Measurements from ENCODE around the gene FMNL2.

FMNL2 gene

DNA sequence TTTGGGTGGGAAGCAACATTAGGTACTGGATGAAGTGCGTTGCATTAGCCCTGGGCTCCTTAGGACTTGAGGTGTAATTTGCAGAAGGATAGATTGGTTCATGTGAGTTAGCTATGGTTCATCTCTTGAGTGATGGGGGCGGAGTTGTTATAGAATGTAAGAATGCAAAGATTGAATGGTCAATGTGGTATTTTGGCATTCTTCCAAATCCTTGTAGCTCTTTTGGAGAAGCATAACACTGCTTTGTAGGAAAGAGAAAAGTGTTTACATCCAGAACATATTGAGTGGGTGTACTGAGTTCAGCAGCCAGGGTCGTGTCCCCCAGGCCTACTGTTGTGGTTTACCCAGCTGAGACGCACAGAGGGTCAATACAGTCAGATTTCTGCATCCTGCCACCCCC lies 173.5 kb downstream of the FMNL2 start:
- Histone ChIP-seq H3K9ac (ENCODE audit: low read length) (no peak overlapping the region), H3K79me2 (ENCODE audit: insufficient read depth, low read length) (no peaks in the 10 kb centered on the region), H3F3A (ENCODE audit: insufficient read depth, low read length) (no peaks in the 10 kb centered on the region), H3K4me1 (ENCODE audit: insufficient read depth, low read length, severe bottlenecking) (no peaks in the 10 kb centered on the region), H2AFZ (ENCODE audit: low read length) (no peak overlapping the region), H3K4me3 (ENCODE audit: low read depth, low read length, poor library complexity, severe bottlenecking) (no peak overlapping the region), H3K27ac (ENCODE audit: low read depth, low read length, poor library complexity, severe bottlenecking) (no peak overlapping the region), H3K27me3 (ENCODE audit: insufficient read depth, low read length) (no peaks in the 10 kb centered on the region), H3K36me3 (ENCODE audit: insufficient read depth, low read length) (no peaks in the 10 kb centered on the region), H3K9me2 (ENCODE audit: low read depth, low read length) (no peaks in the 10 kb centered on the region), H3K4me2 (ENCODE audit: low read length) (no peak overlapping the region), H4K20me1 (ENCODE audit: insufficient read depth, low read length) (no peaks in the 10 kb centered on the region), H3K9me3 (ENCODE audit: low read length) (no peaks in the 10 kb centered on the region)
- TF ChIP-seq CTCF (IDR thresholded peaks at IDR 0.05; ENCODE audit: low read length): no peak
- no peak for TF ChIP-seq EZH2 (IDR thresholded peaks at IDR 0.05; ENCODE audit: borderline replicate concordance, low read length)

DNA sequence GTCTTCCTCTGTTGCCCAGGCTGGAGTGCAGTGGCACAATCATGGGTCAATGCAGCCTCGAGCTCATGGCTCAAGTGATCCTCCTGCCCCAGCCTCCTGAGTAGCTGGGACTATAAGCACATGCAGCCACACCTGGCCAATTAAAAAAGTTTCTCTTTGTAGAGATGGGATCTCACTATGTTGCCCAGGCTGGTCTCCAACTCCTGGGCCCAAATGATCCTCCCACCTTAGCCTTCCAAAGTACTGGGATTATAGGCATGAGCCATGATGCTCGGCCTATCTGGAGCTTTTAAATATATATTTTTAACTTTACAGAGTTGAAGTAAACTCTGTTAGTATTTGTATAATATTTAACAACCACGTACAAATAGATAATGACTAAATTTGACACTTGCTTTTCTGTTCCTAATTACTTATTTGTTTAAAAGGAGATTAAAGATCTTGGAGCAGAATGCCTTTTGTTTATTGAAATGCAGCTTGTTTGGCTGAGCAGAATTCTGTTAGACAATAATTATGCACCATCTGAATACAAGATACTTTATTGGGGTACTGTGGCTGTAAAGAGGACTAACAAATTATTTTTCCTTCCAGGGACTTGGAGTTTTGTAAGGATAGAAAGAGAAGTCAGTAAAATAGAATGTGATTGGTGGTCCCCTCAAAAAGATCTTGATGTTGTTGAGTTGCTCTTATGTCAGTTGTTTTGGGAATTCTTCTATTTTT lies 175.0 kb downstream of the FMNL2 start:
- no peaks in the 10 kb centered on the region for H4K20me1 ChIP-seq (ENCODE audit: insufficient read depth, low read length)
- no peak overlapping the region for H3K27ac ChIP-seq (ENCODE audit: low read depth, low read length, poor library complexity, severe bottlenecking)
- no peak overlapping the region for H3K4me3 ChIP-seq (ENCODE audit: low read depth, low read length, poor library complexity, severe bottlenecking)
- no peaks in the 10 kb centered on the region for H3K27me3 ChIP-seq (ENCODE audit: insufficient read depth, low read length)
- no peak overlapping the region for H3K4me2 ChIP-seq (ENCODE audit: low read length)
- no peaks in the 10 kb centered on the region for H3K9me2 ChIP-seq (ENCODE audit: low read depth, low read length)
- H3K9ac ChIP-seq (ENCODE audit: low read length): no peak overlapping the region
- H3K36me3 ChIP-seq (ENCODE audit: insufficient read depth, low read length): no peaks in the 10 kb centered on the region
- H3K9me3 ChIP-seq (ENCODE audit: low read length): no peaks in the 10 kb centered on the region
- no peaks in the 10 kb centered on the region for H3F3A ChIP-seq (ENCODE audit: insufficient read depth, low read length)
- H3K79me2 ChIP-seq (ENCODE audit: insufficient read depth, low read length): no peaks in the 10 kb centered on the region
- H3K4me1 ChIP-seq (ENCODE audit: insufficient read depth, low read length, severe bottlenecking): no peaks in the 10 kb centered on the region
- TF ChIP-seq CTCF (IDR thresholded peaks at IDR 0.05; ENCODE audit: low read length) (no peak), EZH2 (IDR thresholded peaks at IDR 0.05; ENCODE audit: borderline replicate concordance, low read length) (no peak)
- H2AFZ ChIP-seq (ENCODE audit: low read length): no peak overlapping the region

- Histone ChIP-seq H3K27me3 (ENCODE audit: insufficient read depth, low read length) (no peaks in the 10 kb centered on the region), H3K4me2 (ENCODE audit: low read length) (no peak overlapping the region), H3K9ac (ENCODE audit: low read length) (no peak overlapping the region), H3K4me1 (ENCODE audit: insufficient read depth, low read length, severe bottlenecking) (no peaks in the 10 kb centered on the region), H3K36me3 (ENCODE audit: insufficient read depth, low read length) (no peaks in the 10 kb centered on the region), H2AFZ (ENCODE audit: low read length) (no peak overlapping the region), H3K4me3 (ENCODE audit: low read depth, low read length, poor library complexity, severe bottlenecking) (no peak overlapping the region), H4K20me1 (ENCODE audit: insufficient read depth, low read length) (no peaks in the 10 kb centered on the region), H3K9me2 (ENCODE audit: low read depth, low read length) (no peaks in the 10 kb centered on the region), H3K9me3 (ENCODE audit: low read length) (no peaks in the 10 kb centered on the region), H3K27ac (ENCODE audit: low read depth, low read length, poor library complexity, severe bottlenecking) (no peak overlapping the region), H3F3A (ENCODE audit: insufficient read depth, low read length) (no peaks in the 10 kb centered on the region), H3K79me2 (ENCODE audit: insufficient read depth, low read length) (no peaks in the 10 kb centered on the region)
- TF ChIP-seq CTCF (IDR thresholded peaks at IDR 0.05; ENCODE audit: low read length): no peak
- TF ChIP-seq EZH2 (IDR thresholded peaks at IDR 0.05; ENCODE audit: borderline replicate concordance, low read length): no peak
These were observed 175.6 kb downstream of the FMNL2 start for GRCh38 chr2:152510621-152511020.
